Mesenchymal stem cell (in vitro differentiated cells and primary cell): Measurements from ENCODE around the gene EPHX1.

Experiments
- DNase-seq: peaks from one replicate; pipeline ENCODE4 v3.0.0-alpha.2; 2013
- H2AFZ ChIP-seq: one replicate; pipeline ENCODE4 v1.6.1; 2013; ENCODE audit warnings: low read depth, mild to moderate bottlenecking, control low read depth, inconsistent platforms, low read length, moderate library complexity
- H2AK5ac ChIP-seq: 2 replicates; pipeline ENCODE4 v1.6.1; 2013; ENCODE audit warnings: low read length, moderate library complexity, mild to moderate bottlenecking, inconsistent platforms; ENCODE audit not compliant: severe bottlenecking
- H2BK120ac ChIP-seq: one replicate; pipeline ENCODE4 v1.6.1; 2013; ENCODE audit warnings: low read depth, mild to moderate bottlenecking, inconsistent platforms, low read length, moderate library complexity
- H2BK12ac ChIP-seq, 2 experiments: one replicate each; pipeline ENCODE4 v1.6.1; 2013; ENCODE audit warnings: inconsistent platforms in 2 of 2, low read length in 2 of 2, mild to moderate bottlenecking in 2 of 2, moderate library complexity in 2 of 2, control low read depth in 1 of 2
- H2BK15ac ChIP-seq: one replicate; pipeline ENCODE4 v1.6.1; 2013; ENCODE audit warnings: mild to moderate bottlenecking, low read depth, inconsistent platforms; ENCODE audit not compliant: poor library complexity, severe bottlenecking
- H2BK5ac ChIP-seq: 2 replicates; pipeline ENCODE4 v1.6.1; 2013; ENCODE audit warnings: low read depth, mild to moderate bottlenecking, low read length, control low read depth, inconsistent platforms; ENCODE audit not compliant: poor library complexity, severe bottlenecking
- H3K14ac ChIP-seq, 2 experiments: one replicate each; pipeline ENCODE4 v1.6.1; 2013; ENCODE audit warnings: inconsistent platforms in 2 of 2, low read length in 2 of 2, control low read depth in 1 of 2, mild to moderate bottlenecking in 1 of 2, moderate library complexity in 1 of 2
- H3K18ac ChIP-seq, 2 experiments: one replicate each; pipeline ENCODE4 v1.6.1; 2013; ENCODE audit warnings: inconsistent platforms in 2 of 2, low read length in 2 of 2, control low read depth in 1 of 2, low read depth in 1 of 2, mild to moderate bottlenecking in 1 of 2
- H3K23ac ChIP-seq, 2 experiments: one replicate each; pipeline ENCODE4 v1.6.1; 2013; ENCODE audit warnings: inconsistent platforms in 2 of 2, low read length in 2 of 2, mild to moderate bottlenecking in 2 of 2, moderate library complexity in 2 of 2, control low read depth in 1 of 2
- H3K27ac ChIP-seq: 2 replicates; pipeline ENCODE4 v1.5.1; 2013; ENCODE audit warnings: mild to moderate bottlenecking, moderate library complexity, low read length, control low read depth, inconsistent platforms; ENCODE audit not compliant: poor library complexity, severe bottlenecking
- H3K27me3 ChIP-seq, 2 experiments: 2 replicates each; pipeline versions ENCODE4 v1.6.1 to v1.7.0; 2013; ENCODE audit warnings: low read length in 2 of 2, mild to moderate bottlenecking in 2 of 2, moderate library complexity in 2 of 2, control low read depth in 1 of 2, inconsistent platforms in 1 of 2; ENCODE audit not compliant: control insufficient read depth in 1 of 2, insufficient read depth in 1 of 2
- H3K36me3 ChIP-seq, 2 experiments: 2 replicates each; pipeline versions ENCODE4 v1.6.1 to v1.7.0; 2013; ENCODE audit warnings: low read length in 2 of 2, control low read depth in 1 of 2, inconsistent platforms in 1 of 2, low read depth in 1 of 2, mild to moderate bottlenecking in 1 of 2; ENCODE audit not compliant: insufficient read depth in 2 of 2, control insufficient read depth in 1 of 2
- H3K4ac ChIP-seq, 2 experiments: one replicate each; pipeline ENCODE4 v1.6.1; 2013; ENCODE audit warnings: inconsistent platforms in 2 of 2, low read length in 2 of 2, mild to moderate bottlenecking in 2 of 2, moderate library complexity in 2 of 2, control low read depth in 1 of 2, low read depth in 1 of 2
- H3K4me1 ChIP-seq: 2 replicates; pipeline ENCODE4 v1.6.1; 2013; ENCODE audit warnings: low read depth, low read length, control low read depth; ENCODE audit not compliant: control insufficient read depth, insufficient read depth
- H3K4me2 ChIP-seq: 2 replicates; pipeline ENCODE4 v1.6.1; 2013; ENCODE audit warnings: low read length, mild to moderate bottlenecking, inconsistent platforms; ENCODE audit not compliant: poor library complexity, severe bottlenecking
- H3K4me3 ChIP-seq, 2 experiments: 2 replicates each; pipeline versions ENCODE4 v1.5.1 to v1.7.0; 2013; ENCODE audit warnings: low read length in 2 of 2, mild to moderate bottlenecking in 2 of 2, control low read depth in 1 of 2, low read depth in 1 of 2; ENCODE audit not compliant: insufficient read depth in 1 of 2
- H3K79me1 ChIP-seq: replicated peaks from 2 replicates; pipeline ENCODE4 v1.6.1; 2013; ENCODE audit warnings: mild to moderate bottlenecking, control low read depth, low read length, inconsistent platforms; ENCODE audit not compliant: poor library complexity, severe bottlenecking
- H3K9ac ChIP-seq: 2 replicates; pipeline ENCODE4 v1.7.0; 2013; ENCODE audit warnings: mild to moderate bottlenecking, low read length, moderate library complexity
- H3K9me3 ChIP-seq: 2 replicates; pipeline ENCODE4 v1.7.0; 2013; ENCODE audit warnings: mild to moderate bottlenecking, low read length; ENCODE audit not compliant: control insufficient read depth
- H4K8ac ChIP-seq: one replicate; pipeline ENCODE4 v1.6.1; 2013; ENCODE audit warnings: inconsistent platforms, mild to moderate bottlenecking, low read length, moderate library complexity
- H4K91ac ChIP-seq: one replicate; pipeline ENCODE4 v1.6.1; 2013; ENCODE audit warnings: mild to moderate bottlenecking, low read length, inconsistent platforms
- WGBS: methylation state at CpG from one replicate; pipeline ENCODE4 v1.1.7; 2013; ENCODE audit warnings: mixed read lengths; 5-methylcytosine and 5-hydroxymethylcytosine counted together

EPHX1 gene

GRCh38 chr1:225842074-225842473 is 32.1 kb downstream of the EPHX1 start:
- Histone ChIP-seq H3K4ac (no peak overlapping the region), H2AFZ (no peak overlapping the region), H3K14ac (no peak overlapping the region), H3K9me3 (no peaks in the 10 kb centered on the region), H3K23ac (no peak overlapping the region), H3K4me3 (no peak overlapping the region), H3K4me1 (peaks cover 3% of the 10 kb centered on the region), H2BK15ac (no peak overlapping the region), H2AK5ac (no peak overlapping the region), H2BK5ac (no peak overlapping the region), H3K9ac (no peak overlapping the region), H3K4me2 (no peak overlapping the region), H2BK12ac (no peak overlapping the region), H3K27ac (no peak overlapping the region), H3K18ac (no peak overlapping the region), H3K79me1 (no peaks in the 10 kb centered on the region), H2BK120ac (no peak overlapping the region), H4K8ac (no peak overlapping the region), H3K36me3 (peaks cover 67 to 87% of the 10 kb centered on the region in 2 experiments), H4K91ac (no peak overlapping the region), H3K27me3 (no peaks in the 10 kb centered on the region)
- DNase-seq: no peak
- WGBS: 96% methylated on average over 12 of the region's 12 CpGs

GRCh38 chr1:225842788-225843425 is 33.0 kb downstream of the EPHX1 start:
- Histone ChIP-seq H2BK5ac (no peak overlapping the region), H4K8ac (no peak overlapping the region), H3K4me3 (no peak overlapping the region), H3K18ac (no peak overlapping the region), H2BK12ac (no peak overlapping the region), H2BK15ac (no peak overlapping the region), H3K36me3 (peaks cover 74 to 88% of the 10 kb centered on the region in 2 experiments), H3K27me3 (no peaks in the 10 kb centered on the region), H2AK5ac (no peak overlapping the region), H3K4me2 (no peak overlapping the region), H3K4me1 (peaks cover 3% of the 10 kb centered on the region), H2AFZ (no peak overlapping the region), H3K14ac (no peak overlapping the region), H3K23ac (no peak overlapping the region), H3K9me3 (no peaks in the 10 kb centered on the region), H3K27ac (no peak overlapping the region), H4K91ac (no peak overlapping the region), H3K4ac (no peak overlapping the region), H2BK120ac (no peak overlapping the region), H3K9ac (peak overlapping the region; percentile 9), H3K79me1 (no peaks in the 10 kb centered on the region)
- WGBS: 95% methylated on average over 6 of the region's 6 CpGs
- DNase-seq: peak; percentile 7

- Histone ChIP-seq H3K14ac (no peak overlapping the region), H2BK120ac (no peak overlapping the region), H2BK5ac (no peak overlapping the region), H3K4me3 (no peak overlapping the region), H2BK15ac (no peak overlapping the region), H3K23ac (no peak overlapping the region), H3K4ac (no peak overlapping the region), H3K4me1 (peaks cover 3% of the 10 kb centered on the region), H3K27me3 (no peaks in the 10 kb centered on the region), H3K27ac (no peak overlapping the region), H4K91ac (no peak overlapping the region), H2AK5ac (no peak overlapping the region), H4K8ac (no peak overlapping the region), H3K18ac (no peak overlapping the region), H3K9me3 (no peaks in the 10 kb centered on the region), H3K36me3 (peaks cover 72 to 86% of the 10 kb centered on the region in 2 experiments), H2BK12ac (no peak overlapping the region), H3K4me2 (no peak overlapping the region), H3K79me1 (no peaks in the 10 kb centered on the region), H2AFZ (no peak overlapping the region), H3K9ac (no peak overlapping the region)
- DNase-seq: no peak
- 95% methylated on average over 6 of the region's 6 CpGs for WGBS
These were observed 33.5 kb downstream of the EPHX1 start for GRCh38 chr1:225843426-225843795.

- H2BK5ac ChIP-seq: no peak overlapping the region
- H2AK5ac ChIP-seq: no peak overlapping the region
- 92% methylated on average over 18 of the region's 18 CpGs for WGBS
- no peak overlapping the region for H3K9ac ChIP-seq
- H3K4ac ChIP-seq: peak overlapping the region in 1 of 2 experiments; percentile 40
- H2BK12ac ChIP-seq: no peak overlapping the region
- no peak overlapping the region for H2AFZ ChIP-seq
- no peak overlapping the region for H3K27ac ChIP-seq
- peaks cover 3% of the 10 kb centered on the region for H3K4me1 ChIP-seq
- no peak overlapping the region for H3K23ac ChIP-seq
- no peak overlapping the region for H3K4me2 ChIP-seq
- no peaks in the 10 kb centered on the region for H3K9me3 ChIP-seq
- H3K18ac ChIP-seq: no peak overlapping the region
- no peak for DNase-seq
- H2BK15ac ChIP-seq: no peak overlapping the region
- no peaks in the 10 kb centered on the region for H3K79me1 ChIP-seq
- no peak overlapping the region for H4K8ac ChIP-seq
- H3K4me3 ChIP-seq: peak overlapping the region in 1 of 2 experiments; percentile 5
- no peaks in the 10 kb centered on the region for H3K27me3 ChIP-seq
- no peak overlapping the region for H4K91ac ChIP-seq
- peaks cover 71 to 78% of the 10 kb centered on the region in 2 experiments for H3K36me3 ChIP-seq
- H3K14ac ChIP-seq: no peak overlapping the region
- H2BK120ac ChIP-seq: no peak overlapping the region
These were observed 34.5 kb downstream of the EPHX1 start for GRCh38 chr1:225844236-225845061.
